ACC112 (cell line): ENCODE measurements around the gene PLCH2.

Source experiments
- H2AFZ ChIP-seq: fragments of 200-600 bp; sonication (generic); one replicate; pipeline ENCODE4 v1.6.0; 2017; ENCODE audit warnings: antibody characterized with exemption, low read length; ENCODE audit not compliant: unreplicated experiment
- H3K27ac ChIP-seq: fragments of 200-600 bp; sonication (generic); 2 replicates; pipeline ENCODE4 v1.5.1; 2014; ENCODE audit warnings: low read depth, mild to moderate bottlenecking, antibody characterized with exemption, low read length, moderate library complexity
- H3K27me3 ChIP-seq: fragments of 200-600 bp; sonication (generic); 2 replicates; pipeline ENCODE4 v1.6.1; 2014; ENCODE audit warnings: mild to moderate bottlenecking, antibody characterized with exemption, low read length, moderate library complexity, mixed read lengths; ENCODE audit not compliant: insufficient read depth
- H3K36me3 ChIP-seq: fragments of 200-600 bp; sonication (generic); 2 replicates; pipeline ENCODE4 v1.6.1; 2016; ENCODE audit warnings: mild to moderate bottlenecking, antibody characterized with exemption, low read length, moderate library complexity, mixed read lengths; ENCODE audit not compliant: insufficient read depth
- H3K4me1 ChIP-seq: fragments of 200-600 bp; sonication (generic); one replicate; pipeline ENCODE4 v1.6.1; 2016; ENCODE audit warnings: low read length, mixed read lengths; ENCODE audit not compliant: insufficient read depth, unreplicated experiment, control insufficient read depth
- H3K4me3 ChIP-seq: fragments of 200-600 bp; sonication (generic); 2 replicates; pipeline ENCODE4 v1.5.1; 2014; ENCODE audit warnings: mild to moderate bottlenecking, low read depth, low read length
- H3K79me2 ChIP-seq: fragments of 200-600 bp; sonication (generic); one replicate; pipeline ENCODE4 v1.6.0; 2016; ENCODE audit warnings: low read length; ENCODE audit not compliant: control insufficient read depth, unreplicated experiment, insufficient read depth

The PLCH2 gene

GRCh38 chr1:2488688-2489087 is 12.6 kb downstream of the PLCH2 start:
- Histone ChIP-seq H3K79me2 (no peaks in the 10 kb centered on the region), H3K36me3 (no peaks in the 10 kb centered on the region), H3K27ac (no peak overlapping the region), H2AFZ (no peak overlapping the region), H3K27me3 (no peaks in the 10 kb centered on the region), H3K4me1 (no peaks in the 10 kb centered on the region), H3K4me3 (no peak overlapping the region)

- Histone ChIP-seq H3K79me2 (no peaks in the 10 kb centered on the region), H3K4me3 (no peak overlapping the region), H3K27me3 (no peaks in the 10 kb centered on the region), H2AFZ (no peak overlapping the region), H3K27ac (no peak overlapping the region), H3K4me1 (no peaks in the 10 kb centered on the region), H3K36me3 (no peaks in the 10 kb centered on the region)
Measured at GRCh38 chr1:2489615-2490014, 13.5 kb downstream of the PLCH2 start.

DNA sequence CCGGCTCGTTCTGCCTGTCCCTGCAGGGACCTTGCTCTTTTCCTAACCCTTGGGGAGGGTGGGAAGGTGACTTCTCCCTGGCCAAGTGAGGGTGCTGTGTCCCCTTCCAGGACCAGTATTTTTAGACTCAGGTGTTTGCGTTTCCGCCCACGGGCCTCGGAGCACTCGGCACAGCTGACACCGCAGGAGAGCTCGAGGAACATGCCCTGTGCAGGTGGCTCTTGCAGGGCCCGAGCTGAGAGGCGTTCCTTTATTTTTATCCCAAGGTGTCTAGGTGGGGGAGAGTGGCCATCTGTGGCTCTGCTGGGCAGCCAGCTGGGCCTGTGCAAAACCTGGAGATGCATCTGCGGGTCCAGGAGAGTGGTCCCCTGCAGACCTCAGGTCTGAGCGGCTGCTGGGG is 16.0 kb downstream of the PLCH2 start:
- H3K27ac ChIP-seq = no peak overlapping the region
- no peak overlapping the region for H3K4me3 ChIP-seq
- H3K79me2 ChIP-seq = no peaks in the 10 kb centered on the region
- no peaks in the 10 kb centered on the region for H3K36me3 ChIP-seq
- no peaks in the 10 kb centered on the region for H3K4me1 ChIP-seq
- H3K27me3 ChIP-seq = no peaks in the 10 kb centered on the region
- H2AFZ ChIP-seq = no peak overlapping the region

GRCh38 chr1:2493218-2493617 is 17.1 kb downstream of the PLCH2 start:
- no peaks in the 10 kb centered on the region for H3K4me1 ChIP-seq
- H3K27ac ChIP-seq = no peak overlapping the region
- no peaks in the 10 kb centered on the region for H3K79me2 ChIP-seq
- no peaks in the 10 kb centered on the region for H3K27me3 ChIP-seq
- no peak overlapping the region for H2AFZ ChIP-seq
- no peaks in the 10 kb centered on the region for H3K36me3 ChIP-seq
- H3K4me3 ChIP-seq = no peak overlapping the region

DNA sequence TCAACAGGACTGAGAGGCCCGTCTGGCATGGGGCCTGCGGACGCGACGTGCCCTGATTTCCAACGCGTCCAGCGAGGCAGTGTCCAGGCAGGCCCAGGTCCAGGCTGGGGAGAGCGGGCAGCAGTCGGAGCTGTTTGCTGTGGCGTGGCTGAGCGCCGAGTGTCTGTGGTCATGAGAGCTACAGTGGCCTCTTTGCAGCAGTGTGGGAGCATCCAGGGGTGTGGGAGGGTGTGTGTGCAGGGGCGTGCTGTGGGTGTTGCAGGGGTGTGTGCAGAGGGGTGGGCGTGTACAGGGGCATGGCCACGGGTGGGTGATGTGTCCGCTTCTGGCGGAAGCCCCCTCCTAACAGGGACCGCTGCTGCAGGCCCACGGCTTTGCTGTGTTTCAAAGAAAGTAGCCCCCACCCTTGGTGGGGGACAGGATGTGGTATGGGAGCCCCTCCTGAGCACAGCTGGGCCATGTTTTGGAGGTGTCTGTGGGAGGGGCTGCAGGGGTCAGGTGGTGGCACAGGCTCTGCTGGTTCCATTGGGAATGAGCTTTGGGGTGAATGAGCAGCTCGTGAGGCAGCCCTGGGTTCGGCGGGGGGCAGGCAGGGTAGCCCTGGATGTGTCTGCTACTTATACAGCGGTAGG is 17.7 kb downstream of the PLCH2 start:
- H3K27me3 ChIP-seq = no peaks in the 10 kb centered on the region
- H3K27ac ChIP-seq = no peak overlapping the region

GRCh38 chr1:2494323-2494693 is 18.2 kb downstream of the PLCH2 start:
- Histone ChIP-seq H3K79me2 (no peaks in the 10 kb centered on the region), H3K4me1 (no peaks in the 10 kb centered on the region), H2AFZ (no peak overlapping the region), H3K4me3 (no peak overlapping the region), H3K27ac (no peak overlapping the region), H3K36me3 (no peaks in the 10 kb centered on the region), H3K27me3 (no peaks in the 10 kb centered on the region)

More for the DNA sequence above, 17.7 kb downstream of the PLCH2 start:
- H3K79me2 ChIP-seq = no peaks in the 10 kb centered on the region
- H3K36me3 ChIP-seq = no peaks in the 10 kb centered on the region
- no peak overlapping the region for H2AFZ ChIP-seq
- H3K4me1 ChIP-seq = no peaks in the 10 kb centered on the region
- no peak overlapping the region for H3K4me3 ChIP-seq

DNA sequence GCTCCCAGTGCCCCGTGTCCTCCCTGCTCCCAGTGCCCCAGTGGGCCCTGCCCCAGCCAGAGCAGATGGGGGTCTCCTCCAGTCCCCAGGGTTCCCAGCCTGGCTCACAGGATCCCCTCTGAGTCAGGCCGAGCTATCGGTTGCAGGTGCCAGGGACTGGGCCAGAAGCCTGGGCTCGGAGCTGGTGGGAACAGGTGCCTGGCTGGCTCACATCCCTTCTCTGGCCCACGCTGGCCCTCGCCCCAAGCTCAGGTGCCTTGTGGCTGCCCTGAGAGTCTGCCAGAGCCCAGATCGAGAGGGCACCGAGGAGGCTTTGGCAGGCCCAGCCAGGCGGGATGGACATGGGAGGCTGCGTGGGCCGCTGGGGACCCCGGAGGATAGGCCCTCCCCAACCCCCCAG is 18.9 kb downstream of the PLCH2 start:
- Histone ChIP-seq H3K27me3 (no peaks in the 10 kb centered on the region), H3K27ac (no peak overlapping the region), H3K4me1 (no peaks in the 10 kb centered on the region), H3K79me2 (no peaks in the 10 kb centered on the region), H3K4me3 (no peak overlapping the region), H3K36me3 (no peaks in the 10 kb centered on the region), H2AFZ (no peak overlapping the region)

GRCh38 chr1:2495546-2495945 is 19.5 kb downstream of the PLCH2 start:
- Histone ChIP-seq H3K4me1 (no peaks in the 10 kb centered on the region), H2AFZ (no peak overlapping the region), H3K27me3 (no peaks in the 10 kb centered on the region), H3K36me3 (no peaks in the 10 kb centered on the region), H3K27ac (no peak overlapping the region), H3K4me3 (no peak overlapping the region), H3K79me2 (no peaks in the 10 kb centered on the region)

DNA sequence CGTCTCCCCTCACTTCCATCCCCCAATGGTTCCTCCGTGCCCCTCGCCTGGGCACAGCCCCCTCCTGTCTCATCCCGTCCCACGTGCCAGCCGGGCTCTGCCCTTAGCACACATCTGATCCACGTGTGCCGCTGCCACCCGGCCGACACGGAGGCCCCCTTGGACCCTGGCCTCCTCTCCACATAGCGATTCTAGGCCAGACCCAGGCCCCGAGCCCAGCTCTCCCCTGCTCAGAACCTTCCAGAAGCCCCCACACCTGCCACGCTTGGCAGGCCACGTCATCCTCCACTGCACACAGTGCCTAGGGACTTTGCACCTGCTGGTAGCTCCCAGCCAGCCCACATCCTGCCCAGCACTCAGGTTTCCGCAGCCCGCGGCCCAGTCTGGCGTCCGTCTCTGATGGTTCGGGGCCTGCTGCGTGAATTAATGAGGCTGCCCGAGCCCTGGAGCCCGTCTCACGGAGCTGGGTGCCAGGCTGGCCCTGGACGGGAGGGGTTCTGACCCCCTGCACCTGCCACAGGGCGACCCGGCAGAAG is 20.1 kb downstream of the PLCH2 start:
- Histone ChIP-seq H2AFZ (no peak overlapping the region), H3K27me3 (no peaks in the 10 kb centered on the region), H3K36me3 (no peaks in the 10 kb centered on the region), H3K4me3 (no peak overlapping the region), H3K79me2 (no peaks in the 10 kb centered on the region), H3K27ac (no peak overlapping the region), H3K4me1 (no peaks in the 10 kb centered on the region)

DNA sequence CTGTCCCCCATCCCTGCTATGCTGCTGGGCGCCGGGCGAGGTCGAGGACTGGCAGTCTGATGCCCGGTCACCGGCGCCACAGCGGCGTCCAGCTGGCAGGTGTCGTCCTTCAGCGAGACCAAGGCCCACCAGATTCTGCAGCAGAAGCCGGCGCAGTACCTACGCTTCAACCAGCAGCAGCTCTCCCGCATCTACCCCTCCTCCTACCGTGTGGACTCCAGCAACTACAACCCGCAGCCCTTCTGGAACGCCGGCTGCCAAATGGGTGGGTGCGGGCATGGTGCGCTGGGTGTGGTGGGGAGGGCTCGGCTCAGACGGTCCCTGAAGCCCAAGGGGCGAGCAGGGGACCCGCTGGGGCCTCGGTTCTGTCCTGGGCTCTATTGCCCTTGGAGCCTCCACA is 20.7 kb downstream of the PLCH2 start:
- Histone ChIP-seq H3K4me1 (no peaks in the 10 kb centered on the region), H3K4me3 (no peak overlapping the region), H2AFZ (no peak overlapping the region), H3K27me3 (no peaks in the 10 kb centered on the region), H3K27ac (no peak overlapping the region), H3K36me3 (no peaks in the 10 kb centered on the region), H3K79me2 (no peaks in the 10 kb centered on the region)

GRCh38 chr1:2497891-2498290 is 21.8 kb downstream of the PLCH2 start:
- Histone ChIP-seq H2AFZ (no peak overlapping the region), H3K4me1 (no peaks in the 10 kb centered on the region), H3K79me2 (no peaks in the 10 kb centered on the region), H3K4me3 (no peak overlapping the region), H3K27me3 (peaks cover 6% of the 10 kb centered on the region), H3K36me3 (no peaks in the 10 kb centered on the region), H3K27ac (no peak overlapping the region)
